ENCODE results near the gene PRR12. TPM values are rescaled to one million over a fixed set of nuclear protein-coding genes. Genes with fewer than 3 reads are reported as not detected.

PRR12 gene
- polyA plus RNA-seq, 1 experiment = 0.36 TPM

- Histone ChIP-seq H3K9me3 (ENCODE audit: control insufficient read depth, insufficient read depth, low read length) (no peaks in the 10 kb centered on the region), H3K27me3 (ENCODE audit: control insufficient read depth, insufficient read depth, low read length) (no peaks in the 10 kb centered on the region), H3K27ac (ENCODE audit: low read depth, low read length) (no peak overlapping the region), H3K4me3 (ENCODE audit: low read depth, low read length) (no peak overlapping the region)
- peak; percentile 73 for DNase-seq (ENCODE audit: low read depth, low spot score)
- peak; percentile 99 for TF ChIP-seq CTCF (IDR thresholded peaks at IDR 0.05; ENCODE audit: low read depth, low read length)
- POLR2A ChIA-PET = interaction anchor here (0.6 to 0.7 kb wide), 3 partner anchors 10 to 74 kb away, joined by 3 to 6 read pairs (median 4); partner anchors contain the start of gene NOSIP
- CTCF ChIA-PET = interaction anchor here (0.5 to 4.0 kb wide), 40 partner anchors 9 to 780 kb away, joined by 3 to 75 read pairs (median 5); partner anchors contain the start of genes NOSIP, PRR12, PRRG2 and RRAS
Measured at GRCh38 chr19:49570138-49570856, 20.7 kb upstream of the PRR12 start.

DNA sequence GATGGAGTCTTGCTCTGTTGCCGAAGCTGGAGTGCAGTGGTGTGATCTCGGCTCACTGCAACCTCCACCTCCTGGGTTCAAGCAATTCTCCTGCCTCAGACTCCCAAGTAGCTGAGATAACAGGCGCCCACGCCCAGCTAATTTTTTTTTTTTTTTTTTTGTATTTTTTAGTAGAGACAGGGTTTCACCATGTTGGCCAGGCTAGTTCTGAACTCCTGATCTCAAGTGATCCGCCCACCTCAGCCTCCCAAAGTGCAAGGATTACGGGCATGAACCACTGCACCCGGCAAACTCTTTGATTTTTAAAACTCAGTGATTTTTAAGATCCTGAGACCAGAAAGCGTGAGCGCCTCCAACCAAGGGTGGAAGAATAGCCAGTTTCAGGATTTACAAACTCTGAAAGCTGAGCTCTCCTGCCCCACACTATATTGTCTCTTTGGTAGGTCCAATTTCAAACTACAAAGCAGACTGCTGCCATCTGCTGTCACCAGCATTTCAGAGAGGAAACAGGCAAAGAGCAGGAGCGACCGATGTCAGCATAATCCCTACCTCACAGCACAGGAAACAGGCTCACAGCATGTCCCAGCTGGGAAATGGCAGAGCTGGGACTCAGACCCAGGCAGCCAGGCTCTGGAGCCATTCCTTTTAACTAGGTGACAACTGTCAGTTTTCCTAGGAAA lies 19.8 kb upstream of the PRR12 start:
- POLR2A ChIA-PET = interaction anchor here (0.6 kb wide), 1 partner anchor 72 kb away, joined by 4 read pairs; no protein-coding TSS in a partner anchor

DNA sequence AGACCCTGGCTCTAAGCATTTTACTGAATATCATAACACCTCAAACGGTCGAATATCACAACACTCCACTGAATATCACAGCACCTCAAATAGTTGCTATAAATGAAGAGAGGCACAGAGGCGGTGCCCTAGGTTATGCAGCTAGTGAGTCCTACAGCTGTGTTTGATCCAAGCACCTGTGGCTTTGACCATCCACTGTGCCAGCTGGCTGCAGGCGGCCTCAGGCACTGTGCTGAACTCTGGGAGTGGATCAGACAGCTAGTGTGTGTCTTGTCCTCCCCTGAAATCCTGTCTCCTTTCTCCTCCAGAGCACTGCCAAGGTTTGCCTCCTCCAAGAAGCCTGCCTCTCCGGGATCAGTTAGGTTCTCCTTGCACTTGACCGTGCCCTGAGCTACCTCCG lies 18.0 kb upstream of the PRR12 start:
- Histone ChIP-seq H3K9me3 (ENCODE audit: control insufficient read depth, insufficient read depth, low read length) (no peaks in the 10 kb centered on the region), H3K27me3 (ENCODE audit: control insufficient read depth, insufficient read depth, low read length) (no peaks in the 10 kb centered on the region), H3K4me3 (ENCODE audit: low read depth, low read length) (no peak overlapping the region), H3K27ac (ENCODE audit: low read depth, low read length) (no peak overlapping the region)
- no peak for TF ChIP-seq CTCF (IDR thresholded peaks at IDR 0.05; ENCODE audit: low read depth, low read length)
- no peak for DNase-seq (ENCODE audit: low read depth, low spot score)
- CTCF ChIA-PET = interaction anchor here (0.6 kb wide), 1 partner anchor 14 kb away, joined by 6 read pairs; no protein-coding TSS in a partner anchor
- POLR2A ChIA-PET = no interaction called here

More for the DNA sequence above, 19.8 kb upstream of the PRR12 start:
- CTCF ChIA-PET = interaction anchor here (0.5 to 4.0 kb wide), 28 partner anchors 9 to 781 kb away, joined by 3 to 75 read pairs (median 6); partner anchors contain the start of genes NOSIP, PRRG2, RRAS and SCAF1
- H3K4me3 ChIP-seq (ENCODE audit: low read depth, low read length) = no peak overlapping the region
- H3K27ac ChIP-seq (ENCODE audit: low read depth, low read length) = no peak overlapping the region
- H3K9me3 ChIP-seq (ENCODE audit: control insufficient read depth, insufficient read depth, low read length) = no peaks in the 10 kb centered on the region
- H3K27me3 ChIP-seq (ENCODE audit: control insufficient read depth, insufficient read depth, low read length) = no peaks in the 10 kb centered on the region
- DNase-seq (ENCODE audit: low read depth, low spot score) = no peak
- TF ChIP-seq CTCF (IDR thresholded peaks at IDR 0.05; ENCODE audit: low read depth, low read length) = no peak

GRCh38 chr19:49573425-49573824 lies 17.6 kb upstream of the PRR12 start:
- ChIA-PET POLR2A (no interaction called here), CTCF (interaction anchor here (0.6 to 0.7 kb wide), 2 partner anchors 13 to 52 kb away, joined by 3 to 6 read pairs; no protein-coding TSS in a partner anchor)
- H3K27me3 ChIP-seq (ENCODE audit: control insufficient read depth, insufficient read depth, low read length) = no peaks in the 10 kb centered on the region
- no peak for TF ChIP-seq CTCF (IDR thresholded peaks at IDR 0.05; ENCODE audit: low read depth, low read length)
- H3K9me3 ChIP-seq (ENCODE audit: control insufficient read depth, insufficient read depth, low read length) = no peaks in the 10 kb centered on the region
- no peak for DNase-seq (ENCODE audit: low read depth, low spot score)
- H3K27ac ChIP-seq (ENCODE audit: low read depth, low read length) = no peak overlapping the region
- H3K4me3 ChIP-seq (ENCODE audit: low read depth, low read length) = no peak overlapping the region

Data from AG04450 (cell line).